Astrocyte (in vitro differentiated cells and primary cell): ENCODE measurements around the gene VIM. TPM values are rescaled to one million over a fixed set of nuclear protein-coding genes. Genes with fewer than 3 reads are reported as not detected.
A peak's percentile ranks its signal among the peaks of the same experiment; 100 is the strongest.

ENCODE experiments used
- DNase-seq: peaks from one replicate; pipeline ENCODE4 v3.0.0-alpha.2; 2010; ENCODE audit warnings: low read depth
- FAIRE-seq: peaks from 2 replicates; lab custom pipeline; 2011; peaks lifted over from hg19 to GRCh38; lab: Jason Lieb, UNC
- H2AFZ ChIP-seq: 2 replicates; pipeline ENCODE4 v1.6.0; 2012; ENCODE audit warnings: low read depth, low read length, inconsistent platforms
- H3K27ac ChIP-seq: 2 replicates; pipeline ENCODE4 v1.5.1; 2011; ENCODE audit warnings: low read depth, low read length, inconsistent platforms
- H3K27me3 ChIP-seq: 2 replicates; pipeline ENCODE4 v1.6.0; 2011; ENCODE audit warnings: low read length, inconsistent platforms; ENCODE audit not compliant: insufficient read depth
- H3K36me3 ChIP-seq: 2 replicates; pipeline ENCODE4 v1.5.1; 2011; ENCODE audit warnings: low read length, inconsistent platforms; ENCODE audit not compliant: insufficient read depth
- H3K4me1 ChIP-seq: 2 replicates; pipeline ENCODE4 v1.5.1; 2011; ENCODE audit warnings: low read length, inconsistent platforms; ENCODE audit not compliant: insufficient read depth
- H3K4me2 ChIP-seq: 2 replicates; pipeline ENCODE4 v1.6.0; 2012; ENCODE audit warnings: low read length, inconsistent platforms
- H3K4me3 ChIP-seq: 2 replicates; pipeline ENCODE4 v1.5.1; 2011; ENCODE audit warnings: low read depth, mild to moderate bottlenecking, low read length, inconsistent platforms; ENCODE audit not compliant: insufficient read depth
- H3K79me2 ChIP-seq: 2 replicates; pipeline ENCODE4 v1.6.0; 2012; ENCODE audit warnings: mild to moderate bottlenecking, low read length, inconsistent platforms; ENCODE audit not compliant: insufficient read depth
- H3K9ac ChIP-seq: 2 replicates; pipeline ENCODE4 v1.6.0; 2012; ENCODE audit warnings: mild to moderate bottlenecking, low read length, inconsistent platforms
- H3K9me3 ChIP-seq: 2 replicates; pipeline ENCODE4 v1.5.1; 2012; ENCODE audit warnings: low read depth, mild to moderate bottlenecking, low read length, inconsistent platforms; ENCODE audit not compliant: insufficient read depth
- H4K20me1 ChIP-seq: 2 replicates; pipeline ENCODE4 v1.6.0; 2012; ENCODE audit warnings: low read length, inconsistent platforms; ENCODE audit not compliant: insufficient read depth
- H3K27ac Mint-ChIP-seq: one replicate; pipeline ENCODE4 v1.8.0; 2021; ENCODE audit warnings: mild to moderate bottlenecking, mixed read lengths; ENCODE audit not compliant: unreplicated experiment
- H3K27me3 Mint-ChIP-seq: one replicate; pipeline ENCODE4 v1.8.0; 2021; ENCODE audit warnings: low read depth, mixed read lengths; ENCODE audit not compliant: unreplicated experiment
- H3K36me3 Mint-ChIP-seq: one replicate; pipeline ENCODE4 v1.8.0; 2021; ENCODE audit warnings: low read depth, mixed read lengths; ENCODE audit not compliant: unreplicated experiment
- H3K4me1 Mint-ChIP-seq: one replicate; pipeline ENCODE4 v1.8.0; 2021; ENCODE audit warnings: low read depth, mixed read lengths; ENCODE audit not compliant: unreplicated experiment
- H3K4me3 Mint-ChIP-seq: one replicate; pipeline ENCODE4 v1.8.0; 2021; ENCODE audit warnings: mild to moderate bottlenecking, moderate library complexity, mixed read lengths; ENCODE audit not compliant: unreplicated experiment
- H3K9me3 Mint-ChIP-seq: one replicate; pipeline ENCODE4 v1.8.0; 2021; ENCODE audit warnings: mild to moderate bottlenecking, mixed read lengths; ENCODE audit not compliant: unreplicated experiment
- CTCF ChIP-seq: IDR thresholded peaks from 2 replicates; pipeline ENCODE4 v1.5.1; 2011; ENCODE audit warnings: low read depth, mild to moderate bottlenecking, inconsistent platforms, low read length, moderate library complexity; ENCODE audit not compliant: insufficient read depth
- EZH2 ChIP-seq: IDR thresholded peaks from 2 replicates; pipeline ENCODE4 v1.6.1; 2012; ENCODE audit warnings: mild to moderate bottlenecking, low read length, inconsistent platforms; ENCODE audit not compliant: insufficient read depth
- total RNA-seq: library from RNA; stranded (reverse); gene quantifications from 2 replicates; pipeline ENCODE4 v1.2.1, GENCODE V29; 2021

VIM gene
- total RNA-seq, 1 donor from 2014 or later = 5,400 TPM

- H3K4me1 ChIP-seq = peaks cover 7% of the 10 kb centered on the region
- Mint-ChIP-seq H3K4me1 (peaks cover 15% of the 10 kb centered on the region), H3K36me3 (peaks cover 4% of the 10 kb centered on the region), H3K9me3 (peaks cover 8% of the 10 kb centered on the region), H3K27me3 (peaks cover 2% of the 10 kb centered on the region), H3K4me3 (no peak overlapping the region), H3K27ac (no peak overlapping the region)
- H3K9ac ChIP-seq = no peak overlapping the region
- H3K27ac ChIP-seq = no peak overlapping the region
- no peak for DNase-seq
- no peak overlapping the region for H2AFZ ChIP-seq
- H3K36me3 ChIP-seq = no peaks in the 10 kb centered on the region
- FAIRE-seq = no peak
- no peak overlapping the region for H3K4me2 ChIP-seq
- no peaks in the 10 kb centered on the region for H3K27me3 ChIP-seq
- no peak for TF ChIP-seq CTCF
- no peaks in the 10 kb centered on the region for H4K20me1 ChIP-seq
- no peak overlapping the region for H3K4me3 ChIP-seq
- H3K9me3 ChIP-seq = no peaks in the 10 kb centered on the region
- no peaks in the 10 kb centered on the region for H3K79me2 ChIP-seq
Observed at GRCh38 chr10:17255512-17255911, 27.5 kb downstream of the VIM start.

- Histone ChIP-seq H2AFZ (no peak overlapping the region), H3K27ac (no peak overlapping the region), H3K9me3 (no peaks in the 10 kb centered on the region), H3K79me2 (no peaks in the 10 kb centered on the region), H3K4me3 (no peak overlapping the region), H3K4me2 (no peak overlapping the region), H3K27me3 (no peaks in the 10 kb centered on the region), H3K36me3 (no peaks in the 10 kb centered on the region), H3K9ac (no peak overlapping the region), H3K4me1 (peaks cover 7% of the 10 kb centered on the region), H4K20me1 (no peaks in the 10 kb centered on the region)
- FAIRE-seq (no peak), DNase-seq (peak; percentile 49)
- no peak for TF ChIP-seq CTCF
- peaks cover 2% of the 10 kb centered on the region for H3K36me3 Mint-ChIP-seq
- peaks cover 15% of the 10 kb centered on the region for H3K4me1 Mint-ChIP-seq
- peaks cover 2% of the 10 kb centered on the region for H3K27me3 Mint-ChIP-seq
- peaks cover 8% of the 10 kb centered on the region for H3K9me3 Mint-ChIP-seq
- no peak overlapping the region for H3K27ac Mint-ChIP-seq
- no peak overlapping the region for H3K4me3 Mint-ChIP-seq
Observed at GRCh38 chr10:17256051-17256450, 28.0 kb downstream of the VIM start.

GRCh38 chr10:17256627-17257026, 28.6 kb downstream of the VIM start:
- H3K9me3 ChIP-seq = peaks cover 3% of the 10 kb centered on the region
- H3K27ac ChIP-seq = no peak overlapping the region
- H3K4me3 ChIP-seq = no peak overlapping the region
- no peaks in the 10 kb centered on the region for H3K79me2 ChIP-seq
- H3K4me2 ChIP-seq = peak overlapping the region; percentile 81
- DNase-seq (peak; percentile 44), FAIRE-seq (no peak)
- H3K27me3 ChIP-seq = no peaks in the 10 kb centered on the region
- peaks cover 15% of the 10 kb centered on the region for H3K4me1 Mint-ChIP-seq
- H4K20me1 ChIP-seq = no peaks in the 10 kb centered on the region
- peaks cover 7% of the 10 kb centered on the region for H3K4me1 ChIP-seq
- peak overlapping the region; percentile 75 for H3K9ac ChIP-seq
- no peaks in the 10 kb centered on the region for H3K36me3 ChIP-seq
- peaks cover 2% of the 10 kb centered on the region for H3K27me3 Mint-ChIP-seq
- H3K36me3 Mint-ChIP-seq = peaks cover 2% of the 10 kb centered on the region
- peaks cover 8% of the 10 kb centered on the region for H3K9me3 Mint-ChIP-seq
- H2AFZ ChIP-seq = no peak overlapping the region
- H3K4me3 Mint-ChIP-seq = no peak overlapping the region
- no peak for TF ChIP-seq CTCF
- no peak for TF ChIP-seq EZH2
- H3K27ac Mint-ChIP-seq = peak overlapping the region; percentile 49
